Parathyroid adenoma (tissue), 2 donors: ENCODE data around the gene SEC14L3.

Experiments used
- H2AFZ ChIP-seq: fragments of 300-600 bp; sonication (generic); one replicate; pipeline ENCODE4 v1.7.0; 2017; ENCODE audit warnings: antibody characterized with exemption, mild to moderate bottlenecking
- H3K27ac ChIP-seq: fragments of 300-600 bp; sonication (generic); one replicate; pipeline ENCODE4 v1.7.0; 2017
- H3K27me3 ChIP-seq: fragments of 300-600 bp; sonication (generic); one replicate; pipeline ENCODE4 v1.7.0; 2017; ENCODE audit warnings: low read length; ENCODE audit not compliant: control insufficient read depth, insufficient read depth
- H3K36me3 ChIP-seq: fragments of 300-600 bp; sonication (generic); one replicate; pipeline ENCODE4 v1.7.0; 2017; ENCODE audit warnings: low read length; ENCODE audit not compliant: control insufficient read depth, insufficient read depth
- H3K4me1 ChIP-seq: fragments of 300-600 bp; sonication (generic); one replicate; pipeline ENCODE4 v1.7.0; 2017; ENCODE audit warnings: control low read depth
- H3K4me2 ChIP-seq: fragments of 300-600 bp; sonication (generic); one replicate; pipeline ENCODE4 v1.7.0; 2017; ENCODE audit warnings: low read length
- H3K4me3 ChIP-seq: fragments of 300-600 bp; sonication (generic); one replicate; pipeline ENCODE4 v1.7.0; 2017; ENCODE audit warnings: low read depth, low read length
- H3K79me2 ChIP-seq: fragments of 300-600 bp; sonication (generic); one replicate; pipeline ENCODE4 v1.7.0; 2017; ENCODE audit warnings: control low read depth
- H3K9ac ChIP-seq: fragments of 300-600 bp; sonication (generic); one replicate; pipeline ENCODE4 v1.7.0; 2017; ENCODE audit warnings: mild to moderate bottlenecking
- H3K9me3 ChIP-seq: fragments of 300-600 bp; sonication (generic); one replicate; pipeline ENCODE4 v1.7.0; 2017; ENCODE audit warnings: low read length; ENCODE audit not compliant: control insufficient read depth
- CTCF ChIP-seq: fragments of 300-600 bp; sonication (generic); IDR thresholded peaks from one replicate; pipeline ENCODE4 v1.7.0; 2017; ENCODE audit warnings: antibody characterized with exemption, mild to moderate bottlenecking
- donor health status: primary hyperparathyroidism.

Gene SEC14L3

DNA sequence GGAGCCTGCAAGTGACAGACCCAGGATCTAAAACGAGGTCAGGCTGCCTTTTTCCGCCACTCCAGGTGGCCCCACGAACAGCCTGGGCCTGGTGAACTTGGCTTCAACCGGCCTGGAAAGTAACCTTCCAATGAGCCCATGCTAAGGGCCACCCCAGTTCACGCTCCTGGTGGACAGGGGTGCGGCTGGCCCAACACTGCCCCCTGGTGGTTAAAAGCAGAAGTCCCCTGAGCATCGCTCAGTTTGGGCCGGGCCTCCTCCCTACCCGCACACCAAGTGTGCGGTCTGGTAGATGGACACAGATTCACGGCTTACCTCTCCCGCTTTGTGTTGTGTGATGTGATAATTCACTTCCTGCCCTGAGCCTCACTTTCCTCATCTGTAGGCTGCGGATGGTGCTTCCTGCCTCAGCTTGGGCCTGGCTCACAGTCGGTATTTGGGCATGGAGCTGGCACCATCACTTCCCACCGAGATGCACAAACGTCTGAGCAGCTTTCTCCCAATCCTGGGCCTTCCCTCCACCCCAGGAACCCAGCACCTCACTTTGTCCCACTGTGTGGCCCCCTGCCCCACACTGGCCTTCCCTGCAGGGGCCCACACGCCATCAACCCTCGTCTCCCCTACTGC lies 13.7 kb upstream of the SEC14L3 start:
- Histone ChIP-seq H3K4me2 (no peak overlapping the region), H3K79me2 (no peaks in the 10 kb centered on the region), H3K4me3 (no peak overlapping the region), H3K9me3 (no peaks in the 10 kb centered on the region), H3K4me1 (no peaks in the 10 kb centered on the region), H3K36me3 (no peaks in the 10 kb centered on the region), H2AFZ (peak overlapping the region; percentile 28), H3K9ac (no peak overlapping the region), H3K27me3 (no peaks in the 10 kb centered on the region), H3K27ac (no peak overlapping the region)
- TF ChIP-seq CTCF = peak; percentile 88

DNA sequence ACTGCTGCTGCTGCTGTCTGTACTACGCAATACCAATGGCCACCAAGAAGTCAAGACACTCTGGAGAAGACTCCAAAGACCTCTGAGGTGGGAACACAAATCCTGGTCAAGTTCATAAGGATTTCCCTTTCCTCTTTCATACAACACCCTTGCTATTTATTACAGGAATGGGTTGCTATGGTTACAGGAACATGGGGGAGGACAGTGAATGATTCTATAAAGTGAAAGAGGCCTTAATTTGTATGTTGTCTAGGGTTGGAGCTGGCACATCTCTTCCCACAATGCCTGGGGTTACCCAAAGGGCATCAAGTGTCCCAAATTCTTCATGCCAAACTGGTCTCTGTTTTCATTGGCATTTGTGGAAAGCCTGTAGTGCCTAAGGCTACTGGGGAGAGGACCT lies 11.4 kb upstream of the SEC14L3 start:
- Histone ChIP-seq H3K4me2 (no peak overlapping the region), H3K9me3 (no peaks in the 10 kb centered on the region), H3K9ac (no peak overlapping the region), H3K27me3 (no peaks in the 10 kb centered on the region), H3K36me3 (no peaks in the 10 kb centered on the region), H3K4me1 (no peaks in the 10 kb centered on the region), H2AFZ (no peak overlapping the region), H3K4me3 (no peak overlapping the region), H3K79me2 (no peaks in the 10 kb centered on the region), H3K27ac (no peak overlapping the region)
- no peak for TF ChIP-seq CTCF

GRCh38 chr22:30481711-30482110 lies 9.9 kb upstream of the SEC14L3 start:
- H3K79me2 ChIP-seq = no peaks in the 10 kb centered on the region
- H2AFZ ChIP-seq = no peak overlapping the region
- no peak overlapping the region for H3K27ac ChIP-seq
- no peak overlapping the region for H3K4me3 ChIP-seq
- H3K27me3 ChIP-seq = no peaks in the 10 kb centered on the region
- no peaks in the 10 kb centered on the region for H3K9me3 ChIP-seq
- TF ChIP-seq CTCF = no peak
- H3K4me1 ChIP-seq = no peaks in the 10 kb centered on the region
- H3K36me3 ChIP-seq = no peaks in the 10 kb centered on the region
- no peak overlapping the region for H3K4me2 ChIP-seq
- no peak overlapping the region for H3K9ac ChIP-seq

DNA sequence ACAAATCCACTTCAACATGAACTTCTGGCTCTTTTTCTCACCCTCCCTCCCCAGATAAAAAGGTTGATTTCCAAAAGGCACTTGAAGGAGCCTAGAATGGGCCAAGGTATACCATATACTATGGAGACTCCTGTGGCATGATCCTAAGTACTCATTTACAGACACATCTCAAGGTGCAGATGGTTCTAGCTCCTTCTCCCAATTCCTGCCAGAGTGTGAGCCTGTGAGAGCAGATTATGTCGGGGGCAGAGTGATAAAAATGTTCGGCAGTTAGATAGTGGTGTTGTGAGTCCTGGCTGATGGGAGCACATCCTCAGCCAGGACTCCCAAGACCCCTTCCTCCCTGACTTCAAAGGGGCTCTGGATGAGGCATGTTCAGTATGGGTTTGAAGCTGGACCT lies 8.2 kb upstream of the SEC14L3 start:
- Histone ChIP-seq H3K27me3 (no peaks in the 10 kb centered on the region), H3K36me3 (no peaks in the 10 kb centered on the region), H3K4me1 (no peaks in the 10 kb centered on the region), H3K27ac (no peak overlapping the region), H3K4me3 (no peak overlapping the region), H2AFZ (no peak overlapping the region), H3K4me2 (no peak overlapping the region), H3K9ac (no peak overlapping the region), H3K79me2 (no peaks in the 10 kb centered on the region), H3K9me3 (no peaks in the 10 kb centered on the region)
- TF ChIP-seq CTCF = no peak

DNA sequence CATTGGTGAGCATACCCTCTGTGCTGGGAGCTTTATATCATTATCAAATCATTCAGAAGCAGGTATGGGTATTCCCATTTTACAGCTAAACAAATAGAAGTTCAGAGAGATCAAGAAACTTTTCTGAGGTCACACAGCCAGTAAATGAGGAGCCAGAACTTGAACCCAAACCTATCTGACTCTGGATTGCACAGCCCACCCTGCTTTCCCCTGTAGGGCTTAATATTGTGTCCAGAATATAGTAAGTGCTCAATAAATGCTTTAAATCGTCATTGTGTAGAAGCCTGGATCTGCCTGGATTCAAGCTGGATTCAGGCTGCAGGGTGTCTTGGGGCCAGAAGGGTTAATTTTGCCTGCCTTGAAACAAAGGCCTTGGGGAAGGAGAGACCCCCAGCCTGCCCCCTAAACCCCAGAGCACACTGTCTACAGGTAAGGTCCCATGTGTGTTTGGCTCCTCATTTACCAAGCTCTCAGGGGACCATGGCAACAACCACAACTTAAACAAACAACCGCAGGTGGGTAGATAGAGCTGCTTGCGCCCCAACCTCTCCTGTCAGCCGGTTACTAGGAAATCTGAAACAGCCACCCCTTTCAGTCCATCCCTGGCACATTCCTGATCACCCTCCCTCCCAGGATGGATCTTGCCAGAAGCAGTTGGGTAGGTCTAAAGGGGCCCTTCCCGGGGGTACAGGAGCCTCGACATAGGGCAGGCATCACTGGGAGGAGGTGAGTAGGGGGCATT lies 3.0 kb upstream of the SEC14L3 start:
- no peak for TF ChIP-seq CTCF
- H2AFZ ChIP-seq = no peak overlapping the region
- H3K9me3 ChIP-seq = no peaks in the 10 kb centered on the region
- H3K4me1 ChIP-seq = no peaks in the 10 kb centered on the region
- H3K4me3 ChIP-seq = no peak overlapping the region
- H3K36me3 ChIP-seq = no peaks in the 10 kb centered on the region
- H3K27me3 ChIP-seq = no peaks in the 10 kb centered on the region
- H3K79me2 ChIP-seq = no peaks in the 10 kb centered on the region
- no peak overlapping the region for H3K9ac ChIP-seq
- H3K4me2 ChIP-seq = no peak overlapping the region
- no peak overlapping the region for H3K27ac ChIP-seq
